Adipocyte (in vitro differentiated cells): ENCODE measurements around the gene UTP3.
A peak's percentile ranks its signal among the peaks of the same experiment; 100 is the strongest.
"Not testable (repeated sequence)": the region's sequence is repeated elsewhere in the genome, so short reads cannot be mapped to it uniquely, and the experiment has no call there.

ENCODE experiments used
- DNase-seq: peaks from one replicate; pipeline ENCODE4 v3.0.0-alpha.2; 2015; ENCODE audit warnings: low read depth
- H3K27me3 ChIP-seq: replicated peaks from 2 replicates; pipeline ENCODE4 v1.7.0; 2013; ENCODE audit warnings: mild to moderate bottlenecking, low read length, moderate library complexity; ENCODE audit not compliant: control insufficient read depth, insufficient read depth
- H3K36me3 ChIP-seq: 2 replicates; pipeline ENCODE4 v1.7.0; 2013; ENCODE audit warnings: low read length, mild to moderate bottlenecking, moderate library complexity; ENCODE audit not compliant: control insufficient read depth, insufficient read depth, severe bottlenecking
- H3K4me1 ChIP-seq: 2 replicates; pipeline ENCODE4 v1.7.0; 2013; ENCODE audit warnings: mild to moderate bottlenecking, low read length, moderate library complexity; ENCODE audit not compliant: control insufficient read depth, insufficient read depth
- H3K4me3 ChIP-seq: 2 replicates; pipeline ENCODE4 v1.7.0; 2013; ENCODE audit warnings: mild to moderate bottlenecking, low read length, moderate library complexity
- H3K9ac ChIP-seq: 2 replicates; pipeline ENCODE4 v1.7.0; 2013; ENCODE audit warnings: mild to moderate bottlenecking, low read length, moderate library complexity
- H3K9me3 ChIP-seq: 2 replicates; pipeline ENCODE4 v1.7.0; 2013; ENCODE audit warnings: mild to moderate bottlenecking, low read length, moderate library complexity; ENCODE audit not compliant: control insufficient read depth

Gene UTP3

GRCh38 chr4:70688795-70689231 is 481 bp downstream of the UTP3 start:
- peak; percentile 54 for DNase-seq

GRCh38 chr4:70691661-70692060 is 3.3 kb downstream of the UTP3 start:
- DNase-seq, result no peak

More at GRCh38 chr4:70688795-70689231, 481 bp downstream of the UTP3 start:
- peak overlapping the region; percentile 90 for H3K4me3 ChIP-seq
- peaks cover 7% of the 10 kb centered on the region for H3K36me3 ChIP-seq
- no peaks in the 10 kb centered on the region for H3K27me3 ChIP-seq
- H3K9ac ChIP-seq, result peak overlapping the region; percentile 93
- H3K9me3 ChIP-seq, result no peaks in the 10 kb centered on the region
- H3K4me1 ChIP-seq, result peaks cover 30% of the 10 kb centered on the region

GRCh38 chr4:70694633-70695032 is 6.3 kb downstream of the UTP3 start:
- H3K4me3 ChIP-seq, H3K9me3 ChIP-seq, H3K36me3 ChIP-seq, DNase-seq, H3K9ac ChIP-seq, H3K27me3 ChIP-seq: not testable (repeated sequence)
- peaks cover 18% of the 10 kb centered on the region for H3K4me1 ChIP-seq

More at GRCh38 chr4:70691661-70692060, 3.3 kb downstream of the UTP3 start:
- peaks cover 7% of the 10 kb centered on the region for H3K36me3 ChIP-seq
- H3K27me3 ChIP-seq, result no peaks in the 10 kb centered on the region
- H3K4me1 ChIP-seq, result peaks cover 30% of the 10 kb centered on the region
- no peaks in the 10 kb centered on the region for H3K9me3 ChIP-seq
- no peak overlapping the region for H3K4me3 ChIP-seq
- H3K9ac ChIP-seq, result peak overlapping the region; percentile 22

- H3K36me3 ChIP-seq, H3K9ac ChIP-seq, DNase-seq, H3K9me3 ChIP-seq, H3K27me3 ChIP-seq, H3K4me3 ChIP-seq, H3K4me1 ChIP-seq: not testable (repeated sequence)
Observed at GRCh38 chr4:70698435-70698834, 10.1 kb downstream of the UTP3 start.

GRCh38 chr4:70700712-70701111 is 12.4 kb downstream of the UTP3 start:
- no peak for DNase-seq
- H3K36me3 ChIP-seq, result no peaks in the 10 kb centered on the region
- H3K9ac ChIP-seq, result no peak overlapping the region
- no peaks in the 10 kb centered on the region for H3K9me3 ChIP-seq
- H3K4me1 ChIP-seq, result peaks cover 4% of the 10 kb centered on the region
- H3K27me3 ChIP-seq, result no peaks in the 10 kb centered on the region
- H3K4me3 ChIP-seq, result no peak overlapping the region

GRCh38 chr4:70701271-70701670 is 12.9 kb downstream of the UTP3 start:
- H3K9ac ChIP-seq, result no peak overlapping the region
- H3K4me3 ChIP-seq, result no peak overlapping the region
- no peak for DNase-seq
- H3K27me3 ChIP-seq, result no peaks in the 10 kb centered on the region
- no peaks in the 10 kb centered on the region for H3K9me3 ChIP-seq
- H3K4me1 ChIP-seq, result peaks cover 5% of the 10 kb centered on the region
- H3K36me3 ChIP-seq, result no peaks in the 10 kb centered on the region

GRCh38 chr4:70702592-70702991 is 14.3 kb downstream of the UTP3 start:
- H3K27me3 ChIP-seq, H3K36me3 ChIP-seq, H3K4me3 ChIP-seq, H3K9me3 ChIP-seq, DNase-seq, H3K9ac ChIP-seq: not testable (repeated sequence)
- peaks cover 17% of the 10 kb centered on the region for H3K4me1 ChIP-seq

GRCh38 chr4:70703619-70704214 is 15.4 kb downstream of the UTP3 start:
- DNase-seq, result peak; percentile 77
- Histone ChIP-seq H3K9ac (peak overlapping the region; percentile 94), H3K36me3 (no peaks in the 10 kb centered on the region), H3K9me3 (no peaks in the 10 kb centered on the region), H3K4me3 (peak overlapping the region; percentile 98), H3K27me3 (no peaks in the 10 kb centered on the region), H3K4me1 (peaks cover 17% of the 10 kb centered on the region)

- H3K36me3 ChIP-seq, result no peaks in the 10 kb centered on the region
- H3K4me1 ChIP-seq, result peaks cover 20% of the 10 kb centered on the region
- H3K4me3 ChIP-seq, result peak overlapping the region; percentile 98
- peak overlapping the region; percentile 94 for H3K9ac ChIP-seq
- no peaks in the 10 kb centered on the region for H3K27me3 ChIP-seq
- H3K9me3 ChIP-seq, result no peaks in the 10 kb centered on the region
- DNase-seq, result peak; percentile 89
Observed at GRCh38 chr4:70704215-70704930, 16.0 kb downstream of the UTP3 start.

GRCh38 chr4:70704931-70705182 is 16.5 kb downstream of the UTP3 start:
- DNase-seq, result no peak
- H3K4me3 ChIP-seq, result peak overlapping the region; percentile 98
- H3K27me3 ChIP-seq, result no peaks in the 10 kb centered on the region
- peak overlapping the region; percentile 94 for H3K9ac ChIP-seq
- peaks cover 21% of the 10 kb centered on the region for H3K4me1 ChIP-seq
- no peaks in the 10 kb centered on the region for H3K9me3 ChIP-seq
- no peaks in the 10 kb centered on the region for H3K36me3 ChIP-seq

GRCh38 chr4:70705183-70706043 is 17.1 kb downstream of the UTP3 start:
- H3K9ac ChIP-seq, result peak overlapping the region; percentile 94
- H3K36me3 ChIP-seq, result no peaks in the 10 kb centered on the region
- H3K9me3 ChIP-seq, result no peaks in the 10 kb centered on the region
- peaks cover 21% of the 10 kb centered on the region for H3K4me1 ChIP-seq
- H3K4me3 ChIP-seq, result peak overlapping the region; percentile 98
- H3K27me3 ChIP-seq, result no peaks in the 10 kb centered on the region
- DNase-seq, result peak; percentile 80
